ENCODE data around the gene SPO11.

SPO11 gene

DNA sequence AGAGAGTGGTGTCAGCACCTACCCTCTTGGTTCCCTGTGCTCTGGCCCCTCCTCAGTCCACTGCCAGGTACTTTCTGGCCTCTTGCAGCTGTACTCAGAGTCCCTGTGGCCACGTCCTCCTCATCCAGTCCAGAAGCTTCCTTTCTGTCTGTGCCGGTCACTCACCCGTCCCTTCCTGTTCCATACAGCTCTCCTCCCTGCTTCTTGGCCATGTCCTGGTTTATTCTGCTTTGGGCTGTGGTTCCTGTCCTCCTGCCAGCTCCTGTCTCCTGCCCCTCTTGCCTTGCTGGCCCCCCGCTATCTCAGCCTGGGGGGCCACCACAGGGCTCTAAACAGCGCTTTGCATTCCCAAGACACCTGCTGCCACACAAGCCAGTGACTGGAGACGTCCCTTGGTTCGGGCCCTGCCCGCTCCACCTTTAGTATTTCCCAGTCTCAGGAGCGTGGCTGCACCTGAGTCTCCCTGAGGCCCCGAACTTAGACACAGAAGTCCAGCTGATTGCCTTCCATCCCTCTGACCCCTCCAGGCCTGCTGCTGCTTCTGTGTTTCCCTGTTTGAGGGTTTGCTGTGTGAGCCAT is 46.1 kb downstream of the SPO11 start:
- DNase-seq (ENCODE audit: low read depth in 2 of 2): no peak

DNA sequence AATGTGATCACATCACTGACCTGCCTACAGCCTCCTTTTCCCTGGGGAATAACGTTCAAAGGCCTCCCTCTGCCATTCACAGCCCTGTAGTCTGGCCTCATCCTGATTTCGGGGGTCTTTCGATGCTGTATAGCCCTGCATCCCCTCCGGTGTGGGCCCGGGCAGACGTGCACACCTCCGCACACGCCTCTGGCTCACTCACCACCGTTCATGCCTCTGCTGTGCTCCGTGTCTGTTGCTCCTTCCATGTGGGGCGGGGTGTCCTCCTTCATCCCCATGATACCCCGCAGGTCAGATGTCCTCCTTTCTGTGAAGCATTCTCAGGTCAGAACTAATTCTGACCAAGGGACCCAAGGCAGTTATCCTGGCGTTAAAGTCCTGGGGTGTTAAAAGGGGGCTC is 47.7 kb downstream of the SPO11 start:
- DNase-seq (ENCODE audit: low read depth in 2 of 2): no peak

DNA sequence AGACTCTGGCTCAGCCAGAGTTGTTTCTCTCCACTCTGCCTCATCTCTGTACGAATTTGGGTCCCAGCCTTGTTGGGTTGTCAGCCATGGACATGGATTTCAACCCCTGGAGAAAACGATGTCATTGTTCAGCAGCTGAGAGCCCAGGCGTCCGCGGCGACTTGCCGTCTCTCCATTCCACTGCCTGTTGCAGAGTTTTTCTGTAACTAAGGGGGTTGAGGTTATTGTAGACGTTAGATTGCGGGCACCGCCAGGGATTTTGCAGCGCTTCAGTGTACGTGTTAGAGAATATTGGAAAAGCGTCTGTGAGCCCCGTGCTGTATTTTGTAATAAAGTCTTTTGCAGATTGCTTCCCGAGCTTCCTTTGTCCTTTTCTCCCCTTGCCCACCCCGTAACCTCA is 48.5 kb downstream of the SPO11 start:
- no peak for DNase-seq (ENCODE audit: low read depth in 2 of 2)

DNA sequence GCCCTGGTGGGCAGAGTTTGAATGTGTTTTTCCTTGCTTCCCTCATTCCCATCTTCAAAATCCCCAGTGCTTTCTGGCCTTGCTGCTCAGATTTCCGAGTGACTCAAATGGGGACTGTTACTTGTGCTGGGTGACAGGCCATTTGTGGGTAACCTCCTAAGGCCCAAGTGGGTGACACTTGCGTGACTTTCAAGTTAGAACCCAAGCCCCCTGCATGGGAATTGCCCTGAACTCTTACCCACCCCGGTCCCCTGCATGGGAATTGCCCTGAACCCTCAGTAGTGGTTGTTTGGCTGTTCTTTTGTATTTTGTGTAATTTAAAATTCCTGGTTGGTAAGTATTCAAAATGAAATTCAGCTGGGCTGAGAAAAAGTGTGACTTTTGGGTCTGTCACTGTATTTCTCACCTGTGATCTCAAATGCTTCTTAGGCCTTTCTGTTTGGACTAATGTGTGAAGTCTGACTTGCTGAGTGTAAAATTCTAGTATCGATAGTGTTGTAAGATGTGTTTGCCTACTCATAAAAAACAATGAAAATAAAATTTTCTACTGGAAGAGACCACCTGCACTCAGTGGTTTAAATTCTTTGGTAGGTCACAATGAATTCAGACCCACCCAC is 49.2 kb downstream of the SPO11 start:
- DNase-seq (ENCODE audit: low read depth in 2 of 2): no peak

DNA sequence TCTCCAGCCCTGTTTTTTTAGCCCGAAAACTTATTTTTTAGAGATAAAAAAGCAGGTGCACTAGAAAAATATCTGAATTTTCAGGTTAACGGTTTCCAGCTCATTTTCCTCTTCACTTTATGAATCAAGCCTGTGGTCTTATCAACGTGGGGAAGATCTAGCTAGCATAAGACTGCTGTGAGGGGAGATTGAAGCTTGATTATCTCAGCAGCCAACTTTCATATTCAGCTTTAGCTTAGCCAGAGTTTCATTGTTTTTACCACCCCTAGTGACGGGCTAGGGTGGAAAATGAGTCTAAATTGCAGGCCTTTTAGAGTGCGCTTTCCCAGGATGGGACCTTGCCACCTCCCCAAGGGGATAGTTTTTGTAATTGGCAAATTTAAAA is 49.7 kb downstream of the SPO11 start:
- no peak for DNase-seq (ENCODE audit: low read depth in 2 of 2)

DNA sequence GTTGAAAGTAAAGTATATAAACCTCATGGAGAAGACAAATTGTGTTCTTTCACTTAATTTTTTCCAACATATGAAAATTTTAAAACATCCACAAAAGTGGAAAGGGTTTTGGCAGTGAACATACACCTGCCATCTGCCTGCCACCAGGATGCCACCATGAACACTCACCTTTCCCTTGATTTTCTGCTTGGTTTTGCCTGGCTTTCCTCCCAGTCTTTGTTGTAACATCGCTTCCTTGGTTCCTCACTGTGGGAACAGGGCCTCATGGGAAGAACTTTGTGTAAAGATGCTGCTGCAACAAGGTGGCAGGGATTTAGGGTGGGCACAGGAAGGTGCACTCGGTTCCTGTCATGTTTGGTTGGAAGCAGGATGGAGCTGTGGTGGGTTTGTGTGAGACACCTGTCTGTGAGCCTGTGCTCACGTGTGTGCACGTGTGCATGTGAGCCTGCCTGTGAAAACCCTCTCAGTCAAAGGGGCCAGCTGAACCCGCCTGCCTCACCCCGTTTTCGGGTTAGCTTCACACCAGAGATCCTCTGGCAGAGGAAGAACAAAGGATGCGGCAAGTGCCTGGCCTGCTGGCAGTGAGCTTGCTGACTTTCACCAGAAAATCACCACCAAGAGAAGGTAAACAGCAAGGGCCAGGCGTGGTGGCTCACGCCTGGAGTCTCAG is 50.6 kb downstream of the SPO11 start:
- DNase-seq (ENCODE audit: low read depth in 2 of 2): no peak

DNA sequence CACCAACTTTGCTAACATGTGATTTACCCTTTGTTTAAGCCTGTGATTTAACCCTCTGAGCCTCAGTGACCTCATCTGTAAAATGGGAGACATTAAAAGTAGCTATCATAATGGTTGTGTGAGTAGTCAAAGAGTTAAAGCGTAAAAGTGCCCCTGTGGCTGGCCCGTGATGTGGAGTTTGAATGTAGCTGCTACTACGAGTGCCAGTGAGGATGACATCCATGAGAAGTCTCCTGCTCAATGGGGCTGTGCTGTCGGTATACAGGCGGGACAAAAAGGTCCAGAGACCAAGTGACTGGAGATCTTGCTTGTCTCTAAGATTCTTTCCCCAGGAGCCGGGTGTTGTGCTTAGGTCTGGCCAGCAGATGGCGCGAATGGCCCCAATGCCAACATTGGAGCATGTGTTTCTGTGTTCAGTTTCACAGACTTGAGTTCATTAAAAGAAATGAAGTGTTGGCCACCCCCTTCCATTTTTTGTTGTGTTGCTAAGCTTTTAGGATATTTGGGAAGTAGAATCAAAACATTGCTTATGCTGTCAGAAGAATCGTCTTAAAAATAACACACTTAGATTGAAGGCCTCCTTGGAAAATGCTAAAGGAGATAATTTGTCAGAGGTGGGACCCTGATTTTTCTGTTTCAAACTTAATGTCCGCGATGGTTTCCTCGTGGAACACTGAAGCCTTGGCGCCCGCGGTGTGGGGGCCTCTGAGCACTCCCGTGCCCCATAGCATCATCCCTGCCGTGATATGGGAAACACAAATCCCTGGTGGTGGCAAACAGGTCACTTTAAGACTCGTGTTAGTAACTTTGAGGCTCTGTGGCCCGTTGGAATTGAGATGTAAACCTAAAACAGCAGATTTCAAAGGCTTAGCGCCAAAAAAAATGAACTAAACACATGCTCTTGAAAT is 52.2 kb downstream of the SPO11 start:
- peak; percentile 69 to 77 for DNase-seq (ENCODE audit: low read depth in 2 of 2)

DNA sequence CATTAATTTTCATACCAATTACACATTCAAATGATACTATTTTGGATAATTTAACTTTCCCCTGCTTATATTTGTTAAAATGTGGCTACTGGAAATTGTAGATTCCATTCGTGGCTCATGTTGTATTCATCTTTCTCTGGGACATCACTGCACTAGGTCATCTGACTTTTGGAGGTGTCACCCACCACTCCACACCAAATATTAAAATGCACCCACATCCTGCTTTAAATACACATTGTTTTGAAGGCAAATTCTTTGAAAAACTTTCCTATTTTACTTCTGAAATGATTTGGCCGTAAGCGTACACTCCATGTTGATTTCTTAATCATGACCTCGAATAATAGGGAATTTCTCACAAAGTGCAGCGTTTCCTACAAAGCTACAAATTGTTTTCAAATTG is 52.9 kb downstream of the SPO11 start:
- DNase-seq (ENCODE audit: low read depth in 2 of 2): no peak

DNA sequence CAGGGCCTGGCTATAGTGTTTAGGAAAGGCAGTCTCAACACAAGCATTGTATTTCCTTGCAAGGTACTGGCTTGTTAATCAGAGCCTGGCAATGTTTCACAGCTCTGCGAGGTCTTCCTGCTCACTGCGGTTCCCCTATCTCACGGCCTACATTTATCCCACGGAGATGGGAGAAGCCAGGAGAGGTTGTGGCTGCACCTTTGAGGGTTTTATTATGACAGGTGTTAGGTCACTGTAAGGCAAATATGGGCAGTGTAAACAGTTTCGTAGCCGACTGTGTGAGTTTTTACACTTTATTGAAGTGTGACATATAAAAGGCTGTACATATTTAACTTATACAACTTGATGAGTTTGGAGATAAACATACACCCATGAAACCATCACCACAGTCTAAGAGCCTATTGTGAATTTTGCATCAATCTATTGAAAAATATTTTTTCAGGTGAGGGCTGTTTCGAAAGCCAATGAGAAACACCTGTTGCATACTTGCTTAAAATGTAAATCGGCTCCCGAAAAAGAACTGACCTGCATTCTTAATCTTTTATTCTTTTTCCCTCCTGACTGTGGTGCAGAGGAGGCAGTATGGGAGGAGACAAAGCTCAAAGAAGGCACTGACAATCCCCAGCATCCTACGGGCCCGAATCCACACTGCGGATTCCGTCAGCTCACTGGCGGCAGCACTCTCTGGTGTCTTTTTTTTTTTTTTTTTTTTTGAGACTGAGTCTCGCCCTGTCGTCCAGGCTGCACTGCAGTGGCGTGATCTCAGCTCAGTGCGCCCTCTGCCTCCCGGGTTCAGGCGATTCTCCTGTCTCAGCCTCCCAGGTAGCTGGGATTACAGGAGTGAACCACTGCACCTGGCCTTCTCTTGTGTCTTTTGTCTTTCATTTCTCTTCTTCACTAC is 54.1 kb downstream of the SPO11 start:
- no peak for DNase-seq (ENCODE audit: low read depth in 2 of 2)

DNA sequence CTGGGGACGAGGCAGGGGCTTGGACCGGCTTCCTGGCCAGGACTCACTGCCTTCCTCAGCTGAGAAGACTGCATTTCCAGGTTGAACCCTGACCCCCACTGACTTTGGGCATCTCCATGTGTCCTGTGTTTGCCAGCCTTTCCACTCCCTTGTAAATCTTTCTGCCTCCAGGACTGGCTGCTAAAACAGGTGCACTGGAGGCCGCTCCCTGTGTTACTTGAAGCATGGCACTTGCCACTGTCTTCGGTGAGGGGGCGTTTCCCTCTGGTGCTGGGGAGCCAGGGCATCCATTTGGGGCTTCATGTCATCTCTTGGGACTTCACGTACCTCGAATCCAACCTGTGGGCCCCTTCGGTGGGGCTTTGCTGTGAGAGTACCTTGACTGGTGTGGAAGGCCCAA is 54.9 kb downstream of the SPO11 start:
- no peak for DNase-seq (ENCODE audit: low read depth in 2 of 2)

DNA sequence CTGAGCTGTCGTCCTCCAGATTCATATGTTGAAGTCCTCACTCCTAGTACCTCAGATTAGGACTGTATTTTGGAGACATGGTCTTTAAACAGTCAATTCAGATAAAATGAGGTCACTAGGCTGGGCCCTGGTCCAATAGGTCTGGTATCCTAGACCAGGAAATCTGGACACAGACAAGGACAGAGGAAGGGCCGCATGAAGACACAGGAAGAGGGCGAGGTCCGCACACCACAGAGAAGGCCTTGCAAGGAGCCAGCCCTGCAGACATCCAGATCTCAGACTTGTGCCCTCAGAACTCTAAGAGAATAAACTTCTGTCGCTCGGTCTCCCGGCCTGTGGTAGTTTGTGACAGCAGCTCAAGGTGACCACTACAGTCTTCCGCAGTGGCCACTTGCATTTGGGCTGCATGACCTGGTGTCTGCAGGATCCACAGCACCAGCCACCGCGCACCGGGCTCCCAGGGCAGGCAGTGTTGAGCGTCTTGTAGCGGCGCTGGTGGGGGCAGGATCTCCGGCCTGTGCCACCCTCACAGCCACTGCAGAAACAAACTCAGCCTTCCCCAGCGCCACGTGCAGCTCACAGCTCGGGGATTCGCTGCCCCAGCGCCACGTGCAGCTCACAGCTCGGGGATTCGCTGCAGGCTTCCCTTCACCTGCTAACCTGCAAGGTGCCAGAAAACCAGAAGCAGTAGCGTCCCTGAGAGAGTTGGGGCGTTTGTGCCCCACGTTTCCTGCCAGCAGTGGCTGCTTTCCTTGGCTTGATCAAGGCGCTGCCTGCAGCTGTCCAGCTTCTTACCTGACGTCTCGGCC is 55.6 kb downstream of the SPO11 start:
- no peak for DNase-seq (ENCODE audit: low read depth in 2 of 2)

DNA sequence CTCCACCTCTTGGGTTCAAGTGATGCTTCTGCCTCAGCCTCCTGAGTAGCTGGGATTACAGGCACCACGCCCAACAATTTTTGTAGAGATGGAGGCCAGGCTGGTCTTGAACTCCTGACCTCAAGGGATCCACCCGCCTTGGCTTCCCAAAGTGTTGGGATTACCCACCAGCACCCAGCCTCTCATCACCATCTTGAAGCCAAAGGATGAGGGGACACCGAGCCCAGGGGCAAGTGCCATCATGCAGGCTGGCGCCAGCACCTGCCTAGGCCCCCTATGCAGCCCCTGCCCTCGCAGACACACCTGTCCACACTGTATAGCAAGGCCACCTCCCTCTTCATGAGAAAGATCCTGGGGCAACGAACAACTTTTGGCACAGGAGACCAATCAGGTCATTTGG is 56.3 kb downstream of the SPO11 start:
- no peak for DNase-seq (ENCODE audit: low read depth in 2 of 2)

DNA sequence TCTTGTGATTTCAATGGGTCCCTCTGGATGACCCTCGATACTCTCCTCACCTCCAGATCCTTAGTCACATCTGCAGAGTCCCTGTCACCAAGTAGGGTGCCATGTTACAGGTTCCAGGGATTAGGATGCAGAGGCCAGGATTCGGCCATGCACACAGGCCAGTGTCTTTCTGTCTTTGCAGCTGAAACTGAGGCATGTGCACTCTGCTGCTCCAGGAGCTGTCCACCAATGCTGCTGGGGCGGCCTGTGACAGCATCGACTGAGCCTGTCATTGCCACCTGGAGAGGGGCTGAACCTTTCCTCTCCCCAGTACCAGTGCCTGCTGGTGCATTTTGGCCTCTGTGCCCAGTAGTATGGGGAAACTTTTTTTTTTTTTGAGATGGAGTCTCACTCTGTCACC is 57.2 kb downstream of the SPO11 start:
- no peak for DNase-seq (ENCODE audit: low read depth in 2 of 2)

DNA sequence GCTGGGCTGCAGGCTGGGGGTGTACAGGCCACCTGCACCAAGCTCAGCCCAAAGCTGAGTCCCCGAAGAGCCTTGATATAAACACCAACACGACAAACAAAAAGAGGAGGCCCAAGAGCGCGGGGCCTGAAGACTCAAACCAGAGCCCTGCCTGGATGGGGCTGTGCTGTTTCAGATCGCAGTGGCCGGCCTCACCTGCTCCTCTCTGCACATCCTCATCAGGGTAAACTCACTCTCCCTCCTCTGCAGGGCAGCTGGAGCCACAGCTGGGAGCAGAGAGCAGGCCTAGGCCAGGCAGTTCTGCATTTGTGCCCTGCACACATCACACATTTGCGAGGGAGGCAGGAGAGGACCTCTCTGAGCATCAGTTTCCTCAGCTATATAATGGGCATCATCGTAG is 57.9 kb downstream of the SPO11 start:
- DNase-seq (ENCODE audit: low read depth in 2 of 2): no peak

DNA sequence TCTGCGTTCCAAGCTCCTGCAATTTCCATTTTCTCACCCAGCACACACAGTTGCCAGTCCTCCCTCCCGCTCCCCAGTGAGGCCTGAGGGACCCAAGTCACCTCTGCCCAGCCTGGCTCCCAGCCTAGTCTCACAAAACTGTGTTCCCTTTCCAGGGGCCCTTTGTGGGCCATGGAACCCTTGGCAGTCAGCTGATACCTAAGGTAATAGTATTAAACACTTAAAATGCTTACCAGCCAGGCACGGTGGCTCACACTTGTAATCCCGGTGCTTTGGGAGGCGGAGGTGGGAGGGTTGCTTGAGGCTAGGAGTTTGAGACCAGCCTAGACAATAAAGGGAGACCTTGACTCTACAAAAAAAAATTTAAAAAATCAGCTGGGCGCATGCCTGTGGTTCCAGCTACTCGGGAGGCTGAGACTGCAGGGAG is 58.4 kb downstream of the SPO11 start:
- no peak for DNase-seq (ENCODE audit: low read depth in 2 of 2)

DNA sequence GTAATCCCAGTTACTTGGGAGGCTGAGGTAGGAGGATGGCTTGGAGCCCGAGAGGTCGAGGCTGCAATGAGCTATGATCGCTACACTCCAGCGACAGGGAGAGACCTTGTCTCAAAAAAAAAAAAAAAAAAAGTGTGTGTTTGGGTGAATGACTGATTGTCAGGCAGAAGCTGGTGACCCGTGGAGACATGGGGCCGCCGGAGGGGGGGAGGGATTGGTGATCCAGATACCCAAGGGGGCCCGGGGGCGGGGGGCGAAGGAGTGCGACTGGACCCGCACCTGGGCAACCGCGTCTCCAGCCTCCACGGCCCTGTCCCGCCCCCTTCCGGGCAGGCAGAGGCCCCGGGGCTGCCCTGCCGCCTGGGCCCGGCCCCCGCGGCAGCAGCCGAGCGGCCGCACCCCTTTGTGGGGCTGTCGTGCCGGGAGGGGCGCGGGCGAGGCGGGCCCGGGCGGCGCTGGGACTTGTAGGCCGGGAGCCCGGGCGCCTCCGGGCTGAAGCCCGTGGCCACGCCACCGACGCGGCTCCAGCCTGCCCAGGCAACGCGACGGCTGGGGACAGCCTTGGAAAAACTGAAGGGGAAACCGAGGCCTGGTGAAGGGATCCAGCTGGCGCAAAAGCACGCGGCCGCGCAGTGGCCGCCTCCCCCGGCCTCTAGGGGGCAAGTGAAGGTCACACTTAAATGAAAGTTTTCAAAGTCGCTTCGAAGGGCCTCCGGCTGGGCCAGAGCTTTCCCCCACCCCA is 59.5 kb downstream of the SPO11 start:
- peak; percentile 28 to 31 for DNase-seq (ENCODE audit: low read depth in 2 of 2)

DNA sequence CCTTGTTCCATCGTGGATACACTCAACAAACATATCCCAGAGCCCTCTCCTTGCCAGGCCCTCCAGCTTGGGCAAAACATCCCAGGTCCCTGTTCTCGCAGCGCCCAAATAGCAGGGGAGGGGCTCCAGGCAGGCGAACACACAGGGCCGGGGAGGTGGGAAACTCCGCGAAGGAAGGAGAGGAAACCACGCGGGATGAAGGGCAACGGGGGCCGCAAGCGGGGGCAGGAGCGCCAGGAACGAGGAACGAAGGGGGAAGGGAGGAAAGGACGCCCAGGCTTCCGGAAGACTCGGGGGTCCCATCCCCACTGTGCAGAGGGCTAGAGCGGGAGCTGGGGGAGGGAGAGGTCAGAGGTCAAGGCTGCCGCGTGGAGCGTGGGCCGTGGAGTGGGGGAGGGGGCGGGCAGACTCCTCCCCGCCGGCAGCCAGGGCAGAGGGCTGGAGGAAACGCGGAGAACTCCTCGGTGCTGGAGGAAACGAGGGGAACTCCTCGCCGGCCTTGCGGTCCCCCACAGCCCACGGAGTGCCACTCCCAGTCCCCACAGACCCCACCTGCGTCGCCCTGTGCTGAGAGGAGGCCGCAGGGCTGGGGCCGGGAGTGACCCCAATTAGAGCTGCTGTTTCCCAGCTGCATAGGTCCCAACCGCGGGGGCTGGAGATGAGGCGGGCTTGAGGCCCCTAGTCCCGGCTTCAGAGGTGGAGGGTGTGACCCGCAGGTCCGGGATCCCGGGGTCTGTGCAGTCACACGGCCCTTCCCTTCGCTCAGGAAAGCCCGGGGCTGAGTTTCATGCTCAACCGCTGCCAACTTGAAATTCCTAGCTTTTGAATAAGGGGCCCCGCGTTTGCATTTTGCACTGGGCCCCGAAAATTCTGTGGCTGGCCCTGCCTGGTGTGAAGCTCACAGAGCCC is 60.3 kb downstream of the SPO11 start:
- DNase-seq (ENCODE audit: low read depth in 2 of 2): peak; percentile 36 to 38

DNA sequence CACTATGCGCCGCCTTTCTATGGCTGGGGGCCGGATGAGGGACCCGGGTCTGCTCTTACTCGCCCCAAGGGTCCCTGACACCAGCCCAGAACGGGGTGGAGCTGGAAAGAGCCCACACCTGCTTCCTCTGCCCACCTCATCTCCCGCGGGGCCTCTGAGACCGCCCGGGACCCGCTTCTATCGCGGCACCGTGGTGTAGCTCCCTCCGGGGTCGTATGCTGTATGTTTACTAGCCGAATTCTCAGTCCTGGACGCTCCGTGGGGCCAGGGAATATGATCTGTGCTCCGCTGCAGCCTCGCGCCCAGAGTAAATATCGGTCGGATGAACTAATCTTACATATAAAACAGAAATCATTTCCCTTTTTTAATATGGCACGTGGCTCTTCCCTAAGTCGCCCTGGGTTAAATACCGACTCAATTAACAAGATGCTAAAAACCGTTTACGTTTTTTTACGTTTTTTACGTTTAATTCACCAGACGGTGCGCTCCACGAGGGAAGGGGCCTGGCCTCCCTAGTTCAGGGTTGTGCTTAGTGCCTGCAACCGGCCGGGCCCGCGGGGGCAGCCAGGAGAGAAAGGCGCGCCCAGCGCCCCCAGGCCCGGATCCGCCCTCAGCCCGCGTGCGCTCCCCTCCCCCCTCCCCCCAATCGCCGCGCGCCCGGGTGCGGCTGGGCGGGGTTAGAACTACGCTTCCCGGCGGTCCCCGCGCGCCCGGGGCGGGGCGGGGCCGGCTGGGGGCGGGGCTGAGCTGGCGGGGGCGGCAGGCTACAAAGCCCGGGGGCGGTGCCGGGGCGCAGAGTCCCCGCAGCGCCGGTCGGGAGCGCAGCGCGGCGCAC is 61.2 kb downstream of the SPO11 start, which contains the start of gene RBM38:
TSS of gene RBM38 (plus strand) at position 793 of the 835 bp plus-strand sequence. CDS start 186 bp downstream, outside the sequence.
- DNase-seq (ENCODE audit: low read depth in 2 of 2): peak; percentile 51 to 56

Data from activated CD8-positive, alpha-beta memory T cell treated with anti-CD3 and anti-CD28 coated beads for 4 hours (primary cell).